EH (cell line): ENCODE data around the gene ACTRT2.

ENCODE experiments used
- DNase-seq: peaks from one replicate; pipeline ENCODE4 v3.0.0-alpha.2; 2015; ENCODE audit warnings: low read depth

The ACTRT2 gene

DNA sequence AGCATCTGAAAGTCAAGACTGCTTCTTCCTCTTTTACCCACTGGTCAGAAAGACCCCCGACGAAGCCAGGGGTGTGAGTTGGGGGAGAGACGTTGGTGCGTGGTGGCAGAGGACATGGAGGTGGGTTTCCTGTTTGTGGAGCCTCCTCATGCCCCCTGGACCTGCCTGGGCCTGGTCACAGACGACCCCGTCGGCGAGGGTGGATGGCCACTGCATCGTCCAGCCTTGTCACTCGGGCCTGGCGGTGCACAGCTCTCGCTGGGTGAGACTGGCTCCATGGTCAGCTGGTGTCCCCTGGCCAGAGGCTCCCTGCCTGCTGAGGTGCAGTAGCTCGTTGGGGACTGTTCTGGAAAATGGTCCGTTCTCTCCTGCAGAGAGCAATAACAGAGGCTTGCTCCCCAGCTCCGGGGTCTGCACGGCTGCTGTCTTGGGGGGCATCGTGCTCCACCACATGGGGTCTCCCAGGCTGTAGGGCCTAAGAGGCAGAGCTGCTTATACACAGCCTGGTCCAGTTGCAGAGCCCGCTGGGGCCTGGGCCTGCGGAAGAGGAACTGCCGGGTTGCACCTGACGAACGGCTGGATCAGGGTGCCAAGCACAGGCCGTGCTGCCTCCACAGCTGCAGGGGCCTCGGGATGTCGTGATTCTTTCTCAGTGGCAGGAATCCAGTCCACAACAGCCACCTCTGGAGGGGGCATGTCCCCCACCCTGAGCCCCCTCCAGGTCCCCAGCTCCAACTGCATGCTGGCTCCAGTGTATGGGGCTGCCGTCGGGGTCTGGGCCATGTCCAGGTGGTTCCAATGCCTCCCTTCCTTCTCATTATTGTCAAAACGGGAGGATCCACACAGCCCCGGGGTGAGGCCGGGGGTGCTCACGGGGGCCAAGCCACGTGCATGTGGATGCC lies 18.0 kb upstream of the ACTRT2 start:
- no peak for DNase-seq

DNA sequence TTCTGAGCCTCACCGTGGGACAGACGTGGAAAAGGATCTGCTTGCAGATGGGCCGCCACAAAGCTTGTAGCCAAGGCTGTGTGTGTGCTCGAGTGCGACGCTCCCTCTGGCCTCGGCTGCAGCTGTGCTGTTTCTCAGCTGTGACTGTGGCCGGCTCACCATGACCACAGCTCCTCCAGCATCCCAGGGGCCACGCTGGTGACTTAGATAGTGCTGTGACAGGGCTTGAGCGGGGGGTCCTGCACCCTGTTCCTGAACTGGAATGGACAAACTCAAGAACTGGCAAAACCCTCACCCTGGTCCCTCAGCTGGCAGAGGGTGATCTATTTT lies 17.4 kb upstream of the ACTRT2 start:
- DNase-seq = no peak

DNA sequence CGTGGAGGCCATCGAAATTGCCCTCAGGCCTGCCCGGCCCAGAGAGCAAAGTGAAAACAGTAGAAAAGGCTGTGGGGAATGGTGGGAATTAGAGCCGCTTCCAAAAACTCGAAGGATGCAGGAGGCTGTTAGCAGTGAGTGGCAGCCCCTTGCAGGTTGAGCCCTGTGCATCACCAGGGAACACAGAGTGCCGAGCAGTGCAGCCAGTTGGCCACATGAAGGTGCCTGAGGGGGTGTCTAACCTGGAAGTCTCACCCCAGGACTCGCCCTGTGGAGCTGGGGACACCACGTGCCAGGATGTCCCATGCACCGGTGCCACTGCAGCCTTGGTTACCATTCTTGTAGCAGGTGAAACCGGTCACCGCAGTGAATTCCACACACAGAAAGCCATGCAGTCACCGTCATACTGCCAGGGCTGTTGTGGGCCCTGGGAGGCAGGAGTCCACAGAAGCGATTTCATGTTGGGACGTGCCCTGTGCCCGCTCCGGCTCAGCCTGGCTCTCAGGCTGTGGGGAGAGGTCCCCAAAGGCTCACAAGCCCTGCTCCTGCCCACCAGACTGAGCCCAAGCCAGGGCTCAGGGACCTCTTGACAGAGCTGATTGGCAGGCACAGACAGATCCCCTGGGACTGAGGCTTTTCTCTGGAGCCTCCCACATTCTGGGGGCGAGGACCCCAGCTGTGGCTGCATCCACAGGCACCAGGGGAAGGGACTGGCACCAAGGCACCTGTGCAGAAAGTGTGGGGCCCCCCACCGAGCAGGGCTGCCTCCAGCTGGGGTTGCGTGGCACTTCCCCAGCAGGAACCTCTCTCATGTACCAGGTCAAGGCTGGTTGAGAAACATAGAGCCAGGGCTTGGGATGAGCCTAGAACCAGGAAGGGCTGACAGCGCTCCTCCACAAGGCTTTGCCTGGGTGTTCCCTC lies 16.7 kb upstream of the ACTRT2 start:
- no peak for DNase-seq

DNA sequence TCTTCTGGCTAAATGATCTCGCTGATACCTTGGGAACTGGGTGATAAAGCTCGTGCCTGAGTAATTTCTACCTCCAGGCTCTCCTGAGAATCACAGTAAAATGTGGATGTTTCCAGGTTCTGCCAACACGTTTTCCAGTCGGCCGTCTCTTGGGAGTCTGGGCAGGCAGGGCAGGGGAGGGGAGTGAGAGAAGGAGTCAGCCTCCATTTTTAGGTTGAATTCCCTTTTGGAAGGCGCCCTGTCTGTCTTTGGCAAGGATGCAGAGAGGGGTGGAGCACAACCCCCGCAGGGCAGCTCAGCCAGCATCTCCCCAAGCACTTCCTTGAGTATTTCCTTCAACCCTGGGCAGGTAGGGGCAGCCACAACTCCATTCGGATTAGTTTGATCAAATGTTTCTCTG lies 15.5 kb upstream of the ACTRT2 start:
- DNase-seq = no peak

DNA sequence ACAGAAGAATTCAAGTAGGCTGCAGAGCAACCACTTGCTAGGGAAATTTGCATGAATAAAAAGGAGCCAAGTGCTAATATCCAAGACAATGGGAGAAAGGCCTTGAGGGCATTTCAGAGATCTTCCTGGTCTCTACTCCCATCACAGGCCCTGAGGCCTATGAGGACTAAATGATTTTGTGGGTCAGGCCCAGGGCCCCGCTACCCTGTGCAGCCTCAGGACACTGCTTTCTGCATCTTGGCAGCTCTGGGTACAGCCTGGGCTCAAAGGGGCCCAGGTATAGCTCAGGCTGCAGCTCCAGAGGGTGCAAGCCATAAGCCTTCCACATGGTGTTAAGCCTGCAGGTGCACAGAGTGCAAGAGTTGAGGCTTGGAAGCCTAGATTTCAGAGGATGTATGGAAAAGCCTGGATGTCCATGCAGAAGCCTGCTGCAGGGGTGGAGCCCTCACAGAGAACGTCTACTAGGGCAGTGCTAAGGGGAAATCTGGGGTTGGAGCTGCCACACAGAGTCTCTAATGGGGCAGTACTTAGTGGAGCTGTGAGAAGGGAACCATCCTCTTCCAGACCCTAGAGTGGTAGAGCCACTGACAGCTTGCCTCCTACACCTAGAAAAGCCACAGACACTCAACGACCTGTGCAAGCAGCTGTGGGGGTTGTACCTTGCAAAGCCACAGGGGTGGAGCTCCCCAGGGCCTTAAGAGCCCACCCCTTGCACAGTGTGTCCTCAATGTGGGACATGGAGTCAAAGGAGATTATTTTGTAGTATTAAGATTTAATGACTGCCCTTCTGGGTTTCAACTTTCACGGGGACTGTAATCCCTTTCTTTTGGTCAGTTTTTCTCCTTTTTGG lies 13.7 kb upstream of the ACTRT2 start:
- no peak for DNase-seq

DNA sequence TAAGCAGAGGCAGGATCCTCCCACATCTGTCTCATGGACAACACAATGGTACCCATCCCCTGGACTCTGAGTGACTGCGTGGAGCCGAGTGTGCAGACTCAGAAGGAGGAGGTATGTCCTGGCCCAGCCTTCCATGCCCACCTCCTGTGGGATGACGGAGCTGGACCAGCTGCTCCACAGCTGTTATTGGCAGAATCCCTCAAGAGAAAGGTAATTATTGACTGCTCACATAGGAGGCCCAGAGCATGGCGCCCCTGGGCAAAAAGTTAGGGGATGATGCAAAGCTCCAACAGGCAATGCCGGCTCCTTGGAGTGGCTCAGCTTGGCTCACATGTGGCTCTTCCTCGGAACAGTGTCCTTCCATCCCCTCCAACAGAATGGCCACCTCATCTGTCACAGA lies 12.2 kb upstream of the ACTRT2 start:
- no peak for DNase-seq

DNA sequence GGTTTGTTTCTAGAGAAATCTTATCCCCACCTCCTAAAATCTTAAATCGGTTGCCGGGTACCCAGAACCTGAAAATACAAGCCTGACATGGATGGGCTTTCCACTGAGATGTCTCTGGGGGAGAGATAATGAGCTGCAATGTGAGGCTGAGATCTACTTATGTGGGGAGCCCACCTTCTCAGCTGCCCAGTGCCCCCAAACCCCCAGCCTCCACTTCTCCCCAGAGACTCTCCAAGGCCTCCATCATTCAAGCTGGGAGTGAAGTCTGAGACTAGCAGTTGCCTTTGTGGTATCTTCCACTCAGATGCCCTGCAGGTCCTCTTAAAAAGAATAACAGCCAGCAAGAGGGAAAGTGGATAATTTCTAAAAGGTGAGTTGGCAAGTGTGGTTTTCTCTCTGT lies 11.7 kb upstream of the ACTRT2 start:
- DNase-seq = no peak

DNA sequence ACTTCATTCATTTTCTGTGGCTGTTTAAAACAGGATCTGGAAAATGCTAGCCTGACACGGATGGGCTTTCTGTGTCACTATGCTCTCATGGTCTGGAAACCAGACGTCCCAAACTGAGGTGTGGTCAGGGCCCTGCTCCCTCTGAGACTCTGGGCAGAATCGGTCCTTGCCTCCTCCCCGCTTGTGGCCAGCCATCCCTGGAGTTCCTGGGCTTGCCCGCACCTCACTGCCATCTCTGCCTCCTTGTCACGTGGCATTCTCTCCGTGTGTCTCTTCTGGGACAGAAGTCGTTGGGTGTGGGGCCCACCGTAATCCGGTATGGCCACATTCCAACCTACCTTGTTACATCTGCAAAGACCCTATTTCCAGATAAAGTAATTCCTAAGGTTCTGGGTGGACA lies 10.1 kb upstream of the ACTRT2 start:
- no peak for DNase-seq

DNA sequence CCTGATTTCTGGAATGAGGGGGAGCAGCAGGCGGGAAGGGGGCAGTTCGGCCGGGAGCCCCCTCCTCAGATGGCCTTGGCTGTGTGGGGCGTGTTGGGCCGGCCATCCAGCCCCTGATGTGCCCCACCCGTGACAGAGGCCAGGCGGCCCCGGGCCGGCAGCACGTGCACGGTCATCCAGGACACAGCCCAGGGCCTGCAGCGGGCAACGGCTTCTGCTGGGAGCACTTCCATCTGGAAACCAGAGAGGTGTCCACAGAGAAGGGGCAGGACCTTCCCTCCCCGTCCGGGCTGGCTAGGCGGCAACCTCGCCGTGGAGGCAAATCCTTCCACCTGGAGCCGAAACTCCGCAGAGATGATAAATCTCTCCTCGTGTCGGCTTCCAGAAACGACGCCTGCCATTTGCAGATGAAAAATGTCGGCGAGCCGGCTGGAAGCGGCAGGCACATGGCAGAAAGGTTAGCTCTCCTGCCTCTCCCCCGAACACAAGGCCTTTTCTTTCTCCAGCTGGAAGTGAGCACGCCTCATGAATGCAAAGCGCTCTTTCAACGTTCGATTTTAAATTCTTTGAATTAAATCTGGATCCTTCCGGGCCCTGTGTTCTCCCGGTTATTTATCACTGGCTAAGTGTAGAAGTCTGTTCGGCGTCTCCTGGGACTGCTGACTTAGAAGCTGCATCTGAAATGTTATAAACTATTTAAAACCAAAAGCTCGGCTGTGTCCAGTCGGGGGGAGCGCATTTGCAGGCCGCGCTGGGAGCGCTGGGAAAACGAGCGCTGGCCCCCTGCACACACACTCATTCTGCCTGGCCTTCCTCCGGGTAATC lies 9.4 kb upstream of the ACTRT2 start:
- DNase-seq = no peak

DNA sequence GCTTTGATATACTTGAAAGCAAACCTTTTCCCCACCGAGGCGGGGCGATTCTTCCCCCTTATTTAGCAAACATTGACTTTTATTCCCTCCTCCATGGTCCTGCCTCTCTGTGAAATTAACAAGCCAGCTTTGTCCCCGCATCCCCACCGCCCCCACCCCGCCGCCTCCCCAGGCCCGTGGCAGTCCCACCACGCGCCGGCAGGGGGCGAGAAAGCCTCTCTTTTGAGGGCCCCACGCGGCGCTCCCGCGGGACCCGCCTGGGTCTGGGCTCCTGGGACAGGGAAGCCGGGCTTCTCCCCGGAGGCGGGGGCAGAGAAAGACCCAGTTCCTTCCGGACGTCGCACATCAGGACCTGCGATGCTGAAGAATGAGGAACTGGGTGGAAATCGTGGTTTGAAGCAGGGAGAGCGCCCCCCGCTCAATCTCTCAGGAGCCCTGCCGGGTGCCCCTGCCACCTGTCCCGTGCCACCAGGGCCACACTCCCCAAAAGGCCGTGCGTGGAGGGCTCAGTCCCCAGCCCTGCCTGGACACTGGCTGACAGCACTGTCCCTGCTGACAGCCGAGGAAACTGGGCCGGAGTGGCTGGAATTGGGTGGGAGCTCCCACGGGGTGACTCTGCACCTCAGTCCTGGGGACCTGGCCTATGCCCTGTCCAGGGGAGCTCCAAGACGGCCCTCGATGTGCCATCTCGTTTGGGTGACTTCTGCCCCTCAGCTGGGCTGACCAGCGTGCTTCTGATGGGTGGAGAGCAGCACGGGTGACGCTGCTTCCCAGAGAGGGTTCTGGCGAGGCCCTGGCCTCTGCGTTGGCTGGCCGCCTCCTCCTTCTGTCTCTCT lies 8.6 kb upstream of the ACTRT2 start:
- DNase-seq = no peak

DNA sequence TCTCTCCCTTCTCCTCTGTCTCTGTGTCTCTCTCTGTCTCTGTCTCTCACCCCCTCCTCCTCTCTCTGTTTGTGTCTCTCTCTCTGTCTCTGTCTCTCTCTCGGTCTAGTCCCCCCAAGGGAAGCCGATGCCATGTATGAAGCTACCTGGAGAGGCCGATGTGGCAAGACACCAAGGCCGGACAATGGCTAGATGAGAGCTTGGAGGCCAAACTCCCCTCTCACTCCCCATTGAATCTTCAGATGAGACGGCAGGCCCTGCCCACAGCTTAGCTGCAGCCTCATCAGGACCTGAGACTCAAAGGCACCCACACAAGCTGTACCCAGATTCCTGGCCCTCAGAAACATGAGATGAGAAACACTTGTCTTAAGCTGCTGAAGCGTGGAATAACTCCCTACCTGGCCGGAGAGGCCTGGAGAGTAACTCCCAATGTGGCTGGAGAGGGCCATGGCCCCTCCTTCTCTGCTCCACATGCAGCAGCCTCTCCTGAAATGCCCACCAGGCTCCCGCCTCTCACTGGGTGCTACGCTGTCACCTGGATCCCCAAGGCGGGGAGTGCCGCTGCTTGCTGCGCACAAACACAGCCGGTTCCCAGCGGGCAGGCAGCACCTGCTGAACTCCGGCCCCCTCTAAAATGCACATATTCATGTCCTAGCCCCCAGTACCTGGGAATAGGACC lies 7.8 kb upstream of the ACTRT2 start:
- no peak for DNase-seq

DNA sequence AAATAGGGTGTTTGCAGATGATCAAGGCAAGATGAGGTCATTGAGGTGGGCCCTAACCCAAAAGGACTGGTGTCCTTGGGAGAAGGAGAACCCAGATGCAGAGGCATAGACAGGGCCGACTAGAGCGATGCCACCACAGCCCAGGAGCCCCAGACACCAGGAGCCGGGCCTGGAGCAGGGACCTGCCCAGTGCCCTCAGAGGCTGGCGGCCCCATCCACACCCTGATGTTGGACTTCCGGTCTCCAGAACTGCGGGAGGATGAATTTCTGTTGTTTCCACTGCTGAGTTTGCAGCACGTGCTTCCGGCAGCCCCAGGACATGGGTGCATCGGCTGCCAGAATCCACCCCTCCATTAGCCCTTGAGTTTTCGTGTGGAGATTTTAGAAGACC lies 7.2 kb upstream of the ACTRT2 start:
- DNase-seq = no peak

DNA sequence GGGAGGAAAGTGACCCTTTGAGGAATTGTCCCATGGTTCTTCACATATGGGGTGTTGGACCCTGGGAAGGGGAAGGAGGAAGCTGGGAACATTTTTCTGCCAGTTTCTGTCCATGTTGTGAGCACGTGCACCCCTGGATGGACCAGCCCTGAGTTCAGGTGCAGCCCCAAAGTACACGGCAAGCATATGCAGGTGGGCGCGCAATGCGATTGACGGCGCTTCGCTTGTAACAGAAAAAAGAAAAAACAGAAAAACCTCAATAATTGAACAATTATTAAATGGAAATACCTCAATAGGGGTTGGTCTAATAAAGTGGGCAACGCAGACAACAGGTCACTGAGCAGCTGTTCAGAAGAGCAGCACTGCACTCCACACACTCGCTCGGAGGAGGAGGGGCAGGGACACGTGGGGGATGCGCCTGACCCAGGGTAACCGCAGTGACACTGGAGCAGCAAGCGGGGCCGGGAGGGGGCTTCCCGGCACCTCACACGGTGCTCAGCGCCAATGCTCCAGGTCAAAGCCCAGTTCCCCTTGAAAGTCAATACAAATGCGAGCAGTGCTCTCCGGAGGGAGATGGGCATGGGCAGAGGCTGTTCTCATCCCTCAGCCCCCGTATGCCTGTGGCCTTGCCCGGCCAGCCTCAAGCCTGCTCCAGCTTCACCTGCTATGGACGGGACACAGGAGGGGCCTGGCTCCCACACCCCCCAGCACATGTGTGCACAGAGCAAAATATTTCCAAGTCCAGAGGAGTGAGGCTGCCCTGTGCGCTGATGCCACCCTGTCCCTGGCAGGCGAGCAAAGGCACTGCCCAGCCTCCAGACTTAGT lies 6.6 kb upstream of the ACTRT2 start:
- DNase-seq = no peak

DNA sequence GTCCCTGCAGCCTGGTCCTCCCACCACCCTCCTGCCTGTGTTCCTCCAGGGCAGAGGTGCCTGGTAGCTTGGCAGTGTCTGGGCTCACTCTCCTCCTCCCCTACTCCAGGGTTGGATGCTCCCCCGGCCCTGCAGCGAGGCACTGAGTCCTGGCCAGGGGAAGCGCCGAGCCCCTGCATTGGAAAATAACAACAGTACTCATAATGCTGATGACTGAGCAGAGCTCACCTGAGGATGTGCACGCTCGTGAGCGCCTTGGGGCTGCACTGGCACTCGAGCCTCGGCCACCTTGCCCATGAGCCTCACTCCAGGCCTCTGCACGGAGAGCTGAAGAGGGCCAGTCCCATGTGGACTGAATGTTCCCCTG lies 6.0 kb upstream of the ACTRT2 start:
- no peak for DNase-seq

DNA sequence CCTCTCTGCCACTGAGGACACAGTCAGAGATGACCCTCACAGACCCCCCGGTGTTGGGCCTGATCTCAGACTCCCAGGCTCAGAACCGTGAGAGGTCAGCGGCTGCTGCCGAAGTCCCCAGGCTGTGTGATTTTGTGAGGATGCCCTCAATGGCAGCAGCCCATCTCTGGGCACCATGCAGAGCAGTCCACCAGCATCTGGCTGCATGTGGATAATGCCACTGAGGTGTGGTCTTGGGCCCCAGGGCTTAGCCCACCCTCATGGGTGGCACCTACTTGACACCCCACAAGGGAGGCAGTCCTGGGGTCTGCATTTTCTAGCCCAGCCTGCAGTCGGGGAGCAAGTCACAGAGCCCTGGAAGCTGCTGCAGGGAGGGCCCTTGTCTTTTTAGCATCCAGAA lies 5.5 kb upstream of the ACTRT2 start:
- no peak for DNase-seq

DNA sequence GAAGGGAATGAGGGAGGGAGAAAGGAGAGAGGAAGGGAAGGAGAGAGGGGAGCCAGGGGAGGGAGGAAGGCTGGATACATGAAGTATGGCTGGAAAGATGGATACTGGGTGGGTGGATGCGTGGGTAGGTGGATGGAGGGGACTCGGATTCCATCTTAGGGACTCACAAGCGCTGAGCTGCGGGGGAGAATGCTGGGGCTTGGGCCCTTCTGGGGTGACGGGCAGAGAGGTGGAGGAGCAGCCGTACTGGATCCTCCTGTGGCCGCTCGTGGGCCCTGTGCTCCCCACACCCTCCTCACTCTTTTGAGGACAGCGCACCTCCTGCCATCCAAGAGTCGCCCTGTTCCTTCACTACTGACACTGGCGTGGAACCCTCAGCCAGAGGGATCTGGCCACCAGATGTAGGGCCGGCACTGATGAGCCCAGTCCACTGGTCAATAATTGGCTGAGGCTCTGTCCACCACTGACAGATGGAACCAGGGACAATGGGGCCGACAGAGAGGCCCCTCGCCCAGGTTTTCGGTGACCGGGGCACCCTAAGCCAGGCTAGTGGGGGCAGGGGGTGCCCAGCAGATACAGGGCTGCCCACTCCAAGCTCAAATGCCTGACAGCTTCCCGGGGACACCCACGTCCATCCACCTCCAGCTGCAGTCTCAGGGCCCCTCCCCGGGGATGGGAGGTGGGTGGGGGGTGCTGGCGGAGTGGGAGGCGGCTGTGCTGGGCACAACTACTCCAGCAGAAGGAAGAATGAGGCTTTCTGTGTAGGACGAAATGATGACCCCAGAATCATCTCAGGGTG lies 4.4 kb upstream of the ACTRT2 start:
- no peak for DNase-seq

DNA sequence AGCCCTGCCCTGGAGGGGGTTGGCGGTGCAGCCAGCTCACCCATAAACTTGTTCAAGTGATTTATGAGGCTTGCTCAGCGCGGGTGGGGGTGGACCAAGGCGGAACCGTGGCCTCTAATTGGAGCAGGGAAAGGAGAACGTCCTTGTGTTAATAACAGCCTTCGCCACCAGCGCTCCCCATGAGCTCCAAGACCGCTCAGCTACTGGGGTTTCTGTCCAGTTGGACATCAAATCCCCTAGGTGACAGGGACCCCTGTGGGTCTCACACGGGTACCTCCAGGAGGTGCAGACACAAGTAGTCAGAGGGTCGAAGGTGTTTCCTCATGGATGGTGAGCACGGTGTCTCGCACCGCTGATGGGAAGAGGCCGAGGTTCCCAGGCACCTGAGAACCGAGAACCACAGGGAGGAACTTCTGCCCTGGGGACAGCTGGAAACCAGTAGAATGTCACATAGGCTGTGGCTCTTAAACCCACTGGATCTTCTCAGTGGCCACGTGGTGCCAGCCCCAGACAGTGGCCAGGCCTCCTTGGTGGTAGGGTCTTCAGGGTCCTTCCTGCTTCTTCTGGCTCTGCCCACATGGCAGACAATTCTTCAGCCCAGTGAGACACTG lies 3.7 kb upstream of the ACTRT2 start:
- DNase-seq = no peak

DNA sequence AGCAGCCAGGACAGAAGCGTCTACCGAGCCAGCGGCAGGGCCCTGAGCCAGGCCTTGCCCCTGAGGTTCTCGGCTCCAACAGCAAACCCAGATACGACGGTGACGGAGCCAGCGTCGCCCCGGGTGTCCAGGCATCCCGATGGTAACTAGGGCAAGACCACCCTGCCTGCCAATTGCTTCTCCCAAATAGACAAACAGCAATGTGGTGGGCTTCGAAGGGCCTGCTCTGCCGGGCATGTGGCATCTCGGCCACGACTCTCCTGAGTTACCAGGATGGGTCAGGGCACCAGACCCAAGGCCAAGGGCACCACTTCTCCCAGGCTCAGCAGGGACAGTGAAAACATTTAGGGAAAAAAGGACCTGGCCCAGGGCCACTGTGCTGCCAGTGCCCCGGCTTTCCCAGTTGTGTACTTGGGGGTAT lies 3.2 kb upstream of the ACTRT2 start:
- DNase-seq = no peak
